ENCODE data around the gene EEF1E1.

The EEF1E1 gene

DNA sequence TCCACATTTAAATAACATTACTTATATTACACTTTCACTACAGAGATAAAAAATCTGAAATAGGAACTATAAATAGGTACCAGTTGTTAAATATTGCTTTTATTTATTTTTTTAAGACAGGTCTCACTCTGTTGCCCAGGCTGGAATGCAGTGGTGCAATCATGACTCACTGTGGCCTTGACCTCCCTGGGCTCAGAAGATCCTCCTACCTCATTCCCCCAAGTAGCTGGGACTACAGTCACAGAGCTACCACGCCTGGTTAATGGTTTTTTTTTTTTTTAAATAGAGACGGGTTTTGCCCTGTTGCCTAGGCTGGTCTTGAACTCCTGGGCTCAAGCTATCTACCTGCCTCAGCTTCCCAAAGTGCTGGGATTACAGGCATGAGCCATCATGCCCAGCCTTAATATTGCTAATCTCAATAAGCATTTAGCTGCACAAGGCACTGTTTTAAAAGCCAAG lies 17.3 kb downstream of the EEF1E1 start:
- Histone ChIP-seq H3K36me3 (ENCODE audit: control insufficient read depth, insufficient read depth, low read length) (peaks cover 19% of the 10 kb centered on the region), H3K4me1 (ENCODE audit: control insufficient read depth, insufficient read depth, low read length) (no peaks in the 10 kb centered on the region), H3K27me3 (ENCODE audit: control insufficient read depth, insufficient read depth, low read length) (no peaks in the 10 kb centered on the region), H3K9me3 (ENCODE audit: control insufficient read depth, insufficient read depth, low read length) (no peaks in the 10 kb centered on the region), H3K9ac (ENCODE audit: low read depth, low read length) (no peak overlapping the region), H3K4me3 (ENCODE audit: low read depth, low read length) (no peak overlapping the region)

DNA sequence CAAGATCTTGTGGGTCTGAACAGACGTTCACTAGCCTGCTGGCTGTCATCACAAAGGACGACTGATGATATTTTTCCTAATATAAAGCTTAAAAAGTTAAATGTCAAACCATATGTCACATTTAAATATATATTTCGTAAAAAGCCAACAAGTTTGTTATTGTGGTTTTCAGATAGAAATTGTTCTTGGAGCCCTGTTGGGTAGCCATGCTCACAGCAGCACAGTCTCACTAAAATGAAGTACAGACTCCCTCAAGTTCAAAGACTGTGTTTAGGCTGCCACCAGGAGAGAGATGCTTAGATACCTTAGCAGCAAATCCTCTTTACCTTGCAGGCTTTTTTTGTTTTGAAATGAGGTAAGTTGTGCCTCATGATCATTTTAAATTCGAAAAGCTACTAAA lies 17.8 kb downstream of the EEF1E1 start:
- no peaks in the 10 kb centered on the region for H3K27me3 ChIP-seq (ENCODE audit: control insufficient read depth, insufficient read depth, low read length)
- H3K4me1 ChIP-seq (ENCODE audit: control insufficient read depth, insufficient read depth, low read length) = no peaks in the 10 kb centered on the region
- no peaks in the 10 kb centered on the region for H3K9me3 ChIP-seq (ENCODE audit: control insufficient read depth, insufficient read depth, low read length)
- no peak overlapping the region for H3K9ac ChIP-seq (ENCODE audit: low read depth, low read length)
- H3K36me3 ChIP-seq (ENCODE audit: control insufficient read depth, insufficient read depth, low read length) = peaks cover 18% of the 10 kb centered on the region
- H3K4me3 ChIP-seq (ENCODE audit: low read depth, low read length) = no peak overlapping the region

GRCh38 chr6:8082954-8083858 lies 19.1 kb downstream of the EEF1E1 start:
- H3K27me3 ChIP-seq (ENCODE audit: control insufficient read depth, insufficient read depth, low read length) = no peaks in the 10 kb centered on the region
- H3K9me3 ChIP-seq (ENCODE audit: control insufficient read depth, insufficient read depth, low read length) = no peaks in the 10 kb centered on the region
- H3K4me3 ChIP-seq (ENCODE audit: low read depth, low read length) = no peak overlapping the region
- H3K36me3 ChIP-seq (ENCODE audit: control insufficient read depth, insufficient read depth, low read length) = peaks cover 4% of the 10 kb centered on the region
- no peak overlapping the region for H3K9ac ChIP-seq (ENCODE audit: low read depth, low read length)
- no peaks in the 10 kb centered on the region for H3K4me1 ChIP-seq (ENCODE audit: control insufficient read depth, insufficient read depth, low read length)

- Histone ChIP-seq H3K9me3 (ENCODE audit: control insufficient read depth, insufficient read depth, low read length) (no peaks in the 10 kb centered on the region), H3K4me1 (ENCODE audit: control insufficient read depth, insufficient read depth, low read length) (no peaks in the 10 kb centered on the region), H3K27me3 (ENCODE audit: control insufficient read depth, insufficient read depth, low read length) (no peaks in the 10 kb centered on the region), H3K4me3 (ENCODE audit: low read depth, low read length) (no peak overlapping the region), H3K36me3 (ENCODE audit: control insufficient read depth, insufficient read depth, low read length) (no peaks in the 10 kb centered on the region), H3K9ac (ENCODE audit: low read depth, low read length) (no peak overlapping the region)
These were observed 19.8 kb downstream of the EEF1E1 start for GRCh38 chr6:8082572-8082953.

DNA sequence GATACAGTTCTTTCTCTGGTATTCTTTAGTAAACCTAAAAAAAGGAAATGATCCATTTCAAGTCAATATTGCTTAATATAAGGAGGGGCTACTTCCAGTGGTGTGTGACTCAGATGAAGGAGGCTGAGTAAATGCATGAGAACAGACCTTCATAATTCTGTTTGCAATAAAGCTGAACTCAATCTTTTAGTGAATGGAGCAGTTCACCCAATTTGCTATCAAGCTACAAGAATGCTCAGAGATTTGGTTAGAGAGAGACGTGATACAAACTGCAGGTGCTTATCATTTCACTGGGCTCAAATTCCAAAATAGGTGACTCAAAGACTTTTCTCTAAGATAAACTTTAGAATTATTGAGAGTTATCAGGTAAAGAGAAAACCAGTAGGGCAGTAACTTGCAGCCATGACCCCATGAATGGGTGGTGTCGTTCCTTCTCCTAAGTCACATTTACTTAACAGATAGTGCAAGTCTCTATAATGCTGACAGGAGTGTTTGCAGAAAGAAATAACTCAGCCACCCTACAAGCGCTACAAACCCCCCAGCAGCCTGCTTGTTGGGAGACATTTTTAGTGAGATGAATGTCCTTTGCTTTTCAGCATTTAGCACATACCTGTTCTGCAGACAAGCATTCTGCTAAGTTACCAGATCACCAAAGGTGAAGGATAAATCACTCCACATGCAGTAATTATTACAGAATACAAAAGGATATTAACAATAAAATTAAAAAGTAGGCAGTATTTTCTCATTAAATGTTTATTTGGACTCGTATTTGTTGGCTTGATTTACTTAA lies 21.8 kb downstream of the EEF1E1 start:
- Histone ChIP-seq H3K4me1 (ENCODE audit: control insufficient read depth, insufficient read depth, low read length) (no peaks in the 10 kb centered on the region), H3K36me3 (ENCODE audit: control insufficient read depth, insufficient read depth, low read length) (no peaks in the 10 kb centered on the region), H3K9ac (ENCODE audit: low read depth, low read length) (no peak overlapping the region), H3K27me3 (ENCODE audit: control insufficient read depth, insufficient read depth, low read length) (no peaks in the 10 kb centered on the region), H3K9me3 (ENCODE audit: control insufficient read depth, insufficient read depth, low read length) (no peaks in the 10 kb centered on the region), H3K4me3 (ENCODE audit: low read depth, low read length) (no peak overlapping the region)

DNA sequence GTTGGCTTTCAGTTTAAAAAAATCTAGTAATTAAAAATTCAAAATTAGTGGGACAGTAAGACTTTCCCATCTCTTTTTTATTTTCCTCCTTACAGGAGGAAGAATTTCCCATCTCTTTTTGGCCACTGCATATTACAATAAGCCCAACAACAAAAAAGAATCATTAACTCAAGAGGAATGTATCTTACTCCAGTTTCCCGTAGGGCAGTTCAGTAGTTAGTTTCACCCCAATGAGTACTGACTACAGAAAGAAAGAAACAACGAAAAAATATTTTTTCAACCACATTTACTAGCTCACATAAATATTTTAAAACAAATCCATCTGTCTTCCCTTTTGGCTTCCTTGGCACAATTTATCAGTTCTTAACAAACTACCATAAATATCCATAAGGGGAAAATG lies 23.2 kb downstream of the EEF1E1 start:
- no peaks in the 10 kb centered on the region for H3K4me1 ChIP-seq (ENCODE audit: control insufficient read depth, insufficient read depth, low read length)
- H3K36me3 ChIP-seq (ENCODE audit: control insufficient read depth, insufficient read depth, low read length) = no peaks in the 10 kb centered on the region
- no peaks in the 10 kb centered on the region for H3K27me3 ChIP-seq (ENCODE audit: control insufficient read depth, insufficient read depth, low read length)
- no peaks in the 10 kb centered on the region for H3K9me3 ChIP-seq (ENCODE audit: control insufficient read depth, insufficient read depth, low read length)
- H3K4me3 ChIP-seq (ENCODE audit: low read depth, low read length) = no peak overlapping the region
- no peak overlapping the region for H3K9ac ChIP-seq (ENCODE audit: low read depth, low read length)

GRCh38 chr6:8077991-8078390 lies 24.4 kb downstream of the EEF1E1 start:
- Histone ChIP-seq H3K4me1 (ENCODE audit: control insufficient read depth, insufficient read depth, low read length) (no peaks in the 10 kb centered on the region), H3K36me3 (ENCODE audit: control insufficient read depth, insufficient read depth, low read length) (no peaks in the 10 kb centered on the region), H3K4me3 (ENCODE audit: low read depth, low read length) (no peak overlapping the region), H3K27me3 (ENCODE audit: control insufficient read depth, insufficient read depth, low read length) (no peaks in the 10 kb centered on the region), H3K9me3 (ENCODE audit: control insufficient read depth, insufficient read depth, low read length) (no peaks in the 10 kb centered on the region), H3K9ac (ENCODE audit: low read depth, low read length) (no peak overlapping the region)

- no peak overlapping the region for H3K4me3 ChIP-seq (ENCODE audit: low read depth, low read length)
- H3K9ac ChIP-seq (ENCODE audit: low read depth, low read length) = no peak overlapping the region
- H3K36me3 ChIP-seq (ENCODE audit: control insufficient read depth, insufficient read depth, low read length) = no peaks in the 10 kb centered on the region
- H3K4me1 ChIP-seq (ENCODE audit: control insufficient read depth, insufficient read depth, low read length) = no peaks in the 10 kb centered on the region
- H3K9me3 ChIP-seq (ENCODE audit: control insufficient read depth, insufficient read depth, low read length) = no peaks in the 10 kb centered on the region
- H3K27me3 ChIP-seq (ENCODE audit: control insufficient read depth, insufficient read depth, low read length) = no peaks in the 10 kb centered on the region
These were observed 26.6 kb downstream of the EEF1E1 start for GRCh38 chr6:8075704-8076103.

- H3K4me1 ChIP-seq (ENCODE audit: control insufficient read depth, insufficient read depth, low read length) = no peaks in the 10 kb centered on the region
- H3K4me3 ChIP-seq (ENCODE audit: low read depth, low read length) = no peak overlapping the region
- H3K36me3 ChIP-seq (ENCODE audit: control insufficient read depth, insufficient read depth, low read length) = no peaks in the 10 kb centered on the region
- no peaks in the 10 kb centered on the region for H3K27me3 ChIP-seq (ENCODE audit: control insufficient read depth, insufficient read depth, low read length)
- no peak overlapping the region for H3K9ac ChIP-seq (ENCODE audit: low read depth, low read length)
- H3K9me3 ChIP-seq (ENCODE audit: control insufficient read depth, insufficient read depth, low read length) = no peaks in the 10 kb centered on the region
These were observed 27.2 kb downstream of the EEF1E1 start for GRCh38 chr6:8075185-8075584.

DNA sequence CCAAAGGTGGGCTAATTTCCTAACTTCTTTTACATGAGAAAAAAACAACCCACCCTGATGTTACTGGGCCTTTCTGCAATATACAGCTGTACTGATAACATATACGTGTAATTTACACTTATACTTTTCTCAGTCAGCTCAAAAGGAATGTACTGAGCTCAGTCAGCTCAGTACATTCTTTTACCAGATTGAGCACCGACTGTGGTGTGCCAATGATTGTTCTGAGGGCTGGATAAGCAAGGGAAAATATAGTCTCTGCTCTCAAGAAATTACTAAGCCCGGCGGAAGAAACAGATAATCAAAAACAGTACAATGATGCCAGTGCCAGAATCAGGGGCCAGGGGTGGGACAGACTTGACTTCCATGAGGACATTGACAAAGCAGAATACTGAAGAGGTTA lies 28.1 kb downstream of the EEF1E1 start:
- Histone ChIP-seq H3K4me3 (ENCODE audit: low read depth, low read length) (no peak overlapping the region), H3K36me3 (ENCODE audit: control insufficient read depth, insufficient read depth, low read length) (no peaks in the 10 kb centered on the region), H3K9ac (ENCODE audit: low read depth, low read length) (no peak overlapping the region), H3K4me1 (ENCODE audit: control insufficient read depth, insufficient read depth, low read length) (no peaks in the 10 kb centered on the region), H3K9me3 (ENCODE audit: control insufficient read depth, insufficient read depth, low read length) (no peaks in the 10 kb centered on the region), H3K27me3 (ENCODE audit: control insufficient read depth, insufficient read depth, low read length) (no peaks in the 10 kb centered on the region)

- no peaks in the 10 kb centered on the region for H3K9me3 ChIP-seq (ENCODE audit: control insufficient read depth, insufficient read depth, low read length)
- no peaks in the 10 kb centered on the region for H3K27me3 ChIP-seq (ENCODE audit: control insufficient read depth, insufficient read depth, low read length)
- no peaks in the 10 kb centered on the region for H3K36me3 ChIP-seq (ENCODE audit: control insufficient read depth, insufficient read depth, low read length)
- H3K9ac ChIP-seq (ENCODE audit: low read depth, low read length) = no peak overlapping the region
- no peak overlapping the region for H3K4me3 ChIP-seq (ENCODE audit: low read depth, low read length)
- H3K4me1 ChIP-seq (ENCODE audit: control insufficient read depth, insufficient read depth, low read length) = no peaks in the 10 kb centered on the region
These were observed 28.6 kb downstream of the EEF1E1 start for GRCh38 chr6:8073758-8074157.

- H3K4me3 ChIP-seq (ENCODE audit: low read depth, low read length) = no peak overlapping the region
- H3K36me3 ChIP-seq (ENCODE audit: control insufficient read depth, insufficient read depth, low read length) = no peaks in the 10 kb centered on the region
- H3K4me1 ChIP-seq (ENCODE audit: control insufficient read depth, insufficient read depth, low read length) = no peaks in the 10 kb centered on the region
- no peaks in the 10 kb centered on the region for H3K27me3 ChIP-seq (ENCODE audit: control insufficient read depth, insufficient read depth, low read length)
- no peak overlapping the region for H3K9ac ChIP-seq (ENCODE audit: low read depth, low read length)
- no peaks in the 10 kb centered on the region for H3K9me3 ChIP-seq (ENCODE audit: control insufficient read depth, insufficient read depth, low read length)
These were observed 31.6 kb downstream of the EEF1E1 start for GRCh38 chr6:8070718-8071117.
